ENCODE data around the gene LCP2. TPM values are rescaled to one million over a fixed set of nuclear protein-coding genes. Genes with fewer than 3 reads are reported as not detected.

The LCP2 gene
- total and polyA plus RNA-seq, 10 of the 15 experiments (the other 5 are each of a cell fraction or from before 2014, with no cell fraction given) = 8.0 to 50.5 (median 20.6) TPM

GRCh38 chr5:170296935-170297588 lies 515 bp downstream of the LCP2 start (continued):
- TF ChIP-seq BACH1 (IDR thresholded peaks at IDR 0.05; ENCODE audit: borderline replicate concordance) = peak; percentile 34; the same call in 1 of the 2 replicates
- 0 out of 2 replicates have a peak, but pooled peaks have one; percentile 14 for TF ChIP-seq RUNX3 (IDR thresholded peaks at IDR 0.05; ENCODE audit: low read length)
- no peak for TF ChIP-seq EED (IDR thresholded peaks at IDR 0.05; ENCODE audit: low read depth)
- TF ChIP-seq PBX3 (IDR thresholded peaks at IDR 0.05; ENCODE audit: insufficient replicate concordance, low read depth, low read length) = no peak
- peak; percentile 33; the same call in 1 of the 2 replicates for TF ChIP-seq ATF7 (IDR thresholded peaks at IDR 0.05; ENCODE audit: low read depth)
- TF ChIP-seq NFYB (IDR thresholded peaks at IDR 0.05; ENCODE audit: insufficient read depth, low read depth, low read length) = no peak
- no peak for TF ChIP-seq PKNOX1 (IDR thresholded peaks at IDR 0.05)
- TF ChIP-seq BMI1 (IDR thresholded peaks at IDR 0.05; ENCODE audit: borderline replicate concordance) = no peak
- TF ChIP-seq, protein P1, sequence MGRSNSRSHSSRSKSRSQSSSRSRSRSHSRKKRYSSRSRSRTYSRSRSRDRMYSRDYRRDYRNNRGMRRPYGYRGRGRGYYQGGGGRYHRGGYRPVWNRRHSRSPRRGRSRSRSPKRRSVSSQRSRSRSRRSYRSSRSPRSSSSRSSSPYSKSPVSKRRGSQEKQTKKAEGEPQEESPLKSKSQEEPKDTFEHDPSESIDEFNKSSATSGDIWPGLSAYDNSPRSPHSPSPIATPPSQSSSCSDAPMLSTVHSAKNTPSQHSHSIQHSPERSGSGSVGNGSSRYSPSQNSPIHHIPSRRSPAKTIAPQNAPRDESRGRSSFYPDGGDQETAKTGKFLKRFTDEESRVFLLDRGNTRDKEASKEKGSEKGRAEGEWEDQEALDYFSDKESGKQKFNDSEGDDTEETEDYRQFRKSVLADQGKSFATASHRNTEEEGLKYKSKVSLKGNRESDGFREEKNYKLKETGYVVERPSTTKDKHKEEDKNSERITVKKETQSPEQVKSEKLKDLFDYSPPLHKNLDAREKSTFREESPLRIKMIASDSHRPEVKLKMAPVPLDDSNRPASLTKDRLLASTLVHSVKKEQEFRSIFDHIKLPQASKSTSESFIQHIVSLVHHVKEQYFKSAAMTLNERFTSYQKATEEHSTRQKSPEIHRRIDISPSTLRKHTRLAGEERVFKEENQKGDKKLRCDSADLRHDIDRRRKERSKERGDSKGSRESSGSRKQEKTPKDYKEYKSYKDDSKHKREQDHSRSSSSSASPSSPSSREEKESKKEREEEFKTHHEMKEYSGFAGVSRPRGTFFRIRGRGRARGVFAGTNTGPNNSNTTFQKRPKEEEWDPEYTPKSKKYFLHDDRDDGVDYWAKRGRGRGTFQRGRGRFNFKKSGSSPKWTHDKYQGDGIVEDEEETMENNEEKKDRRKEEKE (IDR thresholded peaks at IDR 0.05) = no peak
- peak; percentile 87 for TF ChIP-seq MEF2B (IDR thresholded peaks at IDR 0.05; ENCODE audit: partially characterized antibody, poor library complexity, severe bottlenecking)
- peak; percentile 67; the same call in 1 of the 2 replicates for TF ChIP-seq POLR2AphosphoS5 (IDR thresholded peaks at IDR 0.05; ENCODE audit: low read length)
- TF ChIP-seq, protein P2, sequence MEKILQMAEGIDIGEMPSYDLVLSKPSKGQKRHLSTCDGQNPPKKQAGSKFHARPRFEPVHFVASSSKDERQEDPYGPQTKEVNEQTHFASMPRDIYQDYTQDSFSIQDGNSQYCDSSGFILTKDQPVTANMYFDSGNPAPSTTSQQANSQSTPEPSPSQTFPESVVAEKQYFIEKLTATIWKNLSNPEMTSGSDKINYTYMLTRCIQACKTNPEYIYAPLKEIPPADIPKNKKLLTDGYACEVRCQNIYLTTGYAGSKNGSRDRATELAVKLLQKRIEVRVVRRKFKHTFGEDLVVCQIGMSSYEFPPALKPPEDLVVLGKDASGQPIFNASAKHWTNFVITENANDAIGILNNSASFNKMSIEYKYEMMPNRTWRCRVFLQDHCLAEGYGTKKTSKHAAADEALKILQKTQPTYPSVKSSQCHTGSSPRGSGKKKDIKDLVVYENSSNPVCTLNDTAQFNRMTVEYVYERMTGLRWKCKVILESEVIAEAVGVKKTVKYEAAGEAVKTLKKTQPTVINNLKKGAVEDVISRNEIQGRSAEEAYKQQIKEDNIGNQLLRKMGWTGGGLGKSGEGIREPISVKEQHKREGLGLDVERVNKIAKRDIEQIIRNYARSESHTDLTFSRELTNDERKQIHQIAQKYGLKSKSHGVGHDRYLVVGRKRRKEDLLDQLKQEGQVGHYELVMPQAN (conservative IDR thresholded peaks at IDR 0.05) = 0 out of 2 replicates have a peak, but pooled peaks have one; percentile 3
- TF ChIP-seq HDGF (IDR thresholded peaks at IDR 0.05) = no peak
- no peak for TF ChIP-seq SMAD5 (IDR thresholded peaks at IDR 0.05; ENCODE audit: low read depth)
- TF ChIP-seq NR2F1 (conservative IDR thresholded peaks at IDR 0.05) = no peak
- peak; percentile 22; the same call in 1 of the 2 replicates for TF ChIP-seq SPI1 (IDR thresholded peaks at IDR 0.05; ENCODE audit: borderline replicate concordance, insufficient read depth, low read depth, low read length)
- TF ChIP-seq RAD51 (IDR thresholded peaks at IDR 0.05) = peak; percentile 35; the same call in 1 of the 2 replicates
- TF ChIP-seq, protein P3, sequence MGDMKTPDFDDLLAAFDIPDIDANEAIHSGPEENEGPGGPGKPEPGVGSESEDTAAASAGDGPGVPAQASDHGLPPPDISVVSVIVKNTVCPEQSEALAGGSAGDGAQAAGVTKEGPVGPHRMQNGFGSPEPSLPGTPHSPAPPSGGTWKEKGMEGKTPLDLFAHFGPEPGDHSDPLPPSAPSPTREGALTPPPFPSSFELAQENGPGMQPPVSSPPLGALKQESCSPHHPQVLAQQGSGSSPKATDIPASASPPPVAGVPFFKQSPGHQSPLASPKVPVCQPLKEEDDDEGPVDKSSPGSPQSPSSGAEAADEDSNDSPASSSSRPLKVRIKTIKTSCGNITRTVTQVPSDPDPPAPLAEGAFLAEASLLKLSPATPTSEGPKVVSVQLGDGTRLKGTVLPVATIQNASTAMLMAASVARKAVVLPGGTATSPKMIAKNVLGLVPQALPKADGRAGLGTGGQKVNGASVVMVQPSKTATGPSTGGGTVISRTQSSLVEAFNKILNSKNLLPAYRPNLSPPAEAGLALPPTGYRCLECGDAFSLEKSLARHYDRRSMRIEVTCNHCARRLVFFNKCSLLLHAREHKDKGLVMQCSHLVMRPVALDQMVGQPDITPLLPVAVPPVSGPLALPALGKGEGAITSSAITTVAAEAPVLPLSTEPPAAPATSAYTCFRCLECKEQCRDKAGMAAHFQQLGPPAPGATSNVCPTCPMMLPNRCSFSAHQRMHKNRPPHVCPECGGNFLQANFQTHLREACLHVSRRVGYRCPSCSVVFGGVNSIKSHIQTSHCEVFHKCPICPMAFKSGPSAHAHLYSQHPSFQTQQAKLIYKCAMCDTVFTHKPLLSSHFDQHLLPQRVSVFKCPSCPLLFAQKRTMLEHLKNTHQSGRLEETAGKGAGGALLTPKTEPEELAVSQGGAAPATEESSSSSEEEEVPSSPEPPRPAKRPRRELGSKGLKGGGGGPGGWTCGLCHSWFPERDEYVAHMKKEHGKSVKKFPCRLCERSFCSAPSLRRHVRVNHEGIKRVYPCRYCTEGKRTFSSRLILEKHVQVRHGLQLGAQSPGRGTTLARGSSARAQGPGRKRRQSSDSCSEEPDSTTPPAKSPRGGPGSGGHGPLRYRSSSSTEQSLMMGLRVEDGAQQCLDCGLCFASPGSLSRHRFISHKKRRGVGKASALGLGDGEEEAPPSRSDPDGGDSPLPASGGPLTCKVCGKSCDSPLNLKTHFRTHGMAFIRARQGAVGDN (IDR thresholded peaks at IDR 0.05) = peak; percentile 54; the same call in 1 of the 2 replicates
- TF ChIP-seq ZNF622 (IDR thresholded peaks at IDR 0.05) = no peak
